ENCODE measurements around the gene P2RY12.
"Not testable (repeated sequence)": the region's sequence is repeated elsewhere in the genome, so short reads cannot be mapped to it uniquely, and the experiment has no call there.

P2RY12 gene

GRCh38 chr3:151393146-151393830, 8.7 kb upstream of the P2RY12 start:
- no peak for DNase-seq (ENCODE audit: low read depth)

- not testable (repeated sequence) for DNase-seq (ENCODE audit: low read depth)
Measured at GRCh38 chr3:151392191-151392590, 7.6 kb upstream of the P2RY12 start.

GRCh38 chr3:151391720-151392119, 7.2 kb upstream of the P2RY12 start:
- DNase-seq (ENCODE audit: low read depth), result no peak

GRCh38 chr3:151387842-151388241, 3.3 kb upstream of the P2RY12 start:
- no peak for DNase-seq (ENCODE audit: low read depth)

- no peak for DNase-seq (ENCODE audit: low read depth)
Measured at GRCh38 chr3:151387432-151387831, 2.9 kb upstream of the P2RY12 start.

- DNase-seq (ENCODE audit: low read depth), result no peak
Measured at GRCh38 chr3:151386056-151386455, 1.5 kb upstream of the P2RY12 start.

GRCh38 chr3:151383956-151384355, 597 bp downstream of the P2RY12 start:
- DNase-seq (ENCODE audit: low read depth), result no peak

GRCh38 chr3:151383111-151383510, 1.4 kb downstream of the P2RY12 start:
- no peak for DNase-seq (ENCODE audit: low read depth)

- no peak for DNase-seq (ENCODE audit: low read depth)
Measured at GRCh38 chr3:151382671-151383070, 1.9 kb downstream of the P2RY12 start.

GRCh38 chr3:151379083-151379734, 5.3 kb downstream of the P2RY12 start:
- no peak for DNase-seq (ENCODE audit: low read depth)

GRCh38 chr3:151377768-151378385, 6.7 kb downstream of the P2RY12 start:
- DNase-seq (ENCODE audit: low read depth), result no peak

GRCh38 chr3:151372063-151372820, 12.3 kb downstream of the P2RY12 start:
- no peak for DNase-seq (ENCODE audit: low read depth)

GRCh38 chr3:151371526-151371925, 13.0 kb downstream of the P2RY12 start:
- no peak for DNase-seq (ENCODE audit: low read depth)

- no peak for DNase-seq (ENCODE audit: low read depth)
Measured at GRCh38 chr3:151367448-151367847, 17.1 kb downstream of the P2RY12 start.

GRCh38 chr3:151366993-151367392, 17.6 kb downstream of the P2RY12 start:
- no peak for DNase-seq (ENCODE audit: low read depth)

GRCh38 chr3:151362751-151363174, 21.8 kb downstream of the P2RY12 start:
- no peak for DNase-seq (ENCODE audit: low read depth)

- no peak for DNase-seq (ENCODE audit: low read depth)
Measured at GRCh38 chr3:151357463-151357850, 27.1 kb downstream of the P2RY12 start.

- no peak for DNase-seq (ENCODE audit: low read depth)
Measured at GRCh38 chr3:151356794-151357462, 27.6 kb downstream of the P2RY12 start.

GRCh38 chr3:151351648-151352047, 32.9 kb downstream of the P2RY12 start:
- DNase-seq (ENCODE audit: low read depth), result no peak

- DNase-seq (ENCODE audit: low read depth), result no peak
Measured at GRCh38 chr3:151351219-151351618, 33.3 kb downstream of the P2RY12 start.

- no peak for DNase-seq (ENCODE audit: low read depth)
Measured at GRCh38 chr3:151350656-151351055, 33.9 kb downstream of the P2RY12 start.

GRCh38 chr3:151347432-151347831, 37.1 kb downstream of the P2RY12 start:
- DNase-seq (ENCODE audit: low read depth), result no peak

Data from activated T-helper 9 cell treated with anti-CD3 and anti-CD28 coated beads, Interleukin-2, amount 50 U/mL, for 16 hours (primary cell).